ENCODE results near the gene ANTXR2.

DNA sequence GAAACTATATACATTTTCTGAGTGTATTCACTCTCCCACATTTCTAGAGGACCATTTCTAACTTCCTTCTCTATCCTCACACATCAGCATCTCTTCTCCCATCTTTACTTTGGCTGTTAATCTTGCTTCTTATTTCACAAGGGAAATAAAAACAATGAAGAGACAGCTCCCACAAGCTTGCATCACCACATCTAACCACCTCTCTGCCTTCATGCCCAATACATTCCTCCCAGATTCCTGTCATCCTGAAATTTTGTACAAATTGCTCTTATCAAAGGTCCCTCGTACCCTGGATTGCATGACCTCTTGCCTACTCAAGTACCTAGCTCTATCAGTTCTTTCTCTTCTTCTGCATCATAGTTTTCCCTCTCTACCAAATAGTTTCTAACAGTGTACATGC, 215.2 kb downstream of the ANTXR2 start:
- TF ChIP-seq, protein P1, sequence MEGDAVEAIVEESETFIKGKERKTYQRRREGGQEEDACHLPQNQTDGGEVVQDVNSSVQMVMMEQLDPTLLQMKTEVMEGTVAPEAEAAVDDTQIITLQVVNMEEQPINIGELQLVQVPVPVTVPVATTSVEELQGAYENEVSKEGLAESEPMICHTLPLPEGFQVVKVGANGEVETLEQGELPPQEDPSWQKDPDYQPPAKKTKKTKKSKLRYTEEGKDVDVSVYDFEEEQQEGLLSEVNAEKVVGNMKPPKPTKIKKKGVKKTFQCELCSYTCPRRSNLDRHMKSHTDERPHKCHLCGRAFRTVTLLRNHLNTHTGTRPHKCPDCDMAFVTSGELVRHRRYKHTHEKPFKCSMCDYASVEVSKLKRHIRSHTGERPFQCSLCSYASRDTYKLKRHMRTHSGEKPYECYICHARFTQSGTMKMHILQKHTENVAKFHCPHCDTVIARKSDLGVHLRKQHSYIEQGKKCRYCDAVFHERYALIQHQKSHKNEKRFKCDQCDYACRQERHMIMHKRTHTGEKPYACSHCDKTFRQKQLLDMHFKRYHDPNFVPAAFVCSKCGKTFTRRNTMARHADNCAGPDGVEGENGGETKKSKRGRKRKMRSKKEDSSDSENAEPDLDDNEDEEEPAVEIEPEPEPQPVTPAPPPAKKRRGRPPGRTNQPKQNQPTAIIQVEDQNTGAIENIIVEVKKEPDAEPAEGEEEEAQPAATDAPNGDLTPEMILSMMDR (IDR thresholded peaks at IDR 0.05), result no peak
- no peak for TF ChIP-seq ZFX (IDR thresholded peaks at IDR 0.05; ENCODE audit: borderline replicate concordance)

Data from 22Rv1 (cell line).